GM12878 (cell line): Measurements from ENCODE around the gene GABBR2.

ENCODE experiments used
- EP300 ChIP-seq, 2 experiments: fragments of 150-350 bp in 1 of 2; IDR thresholded peaks; 2 replicates each; pipeline ENCODE4 v1.6.1; 2011 to 2012; ENCODE audit warnings: low read depth in 2 of 2, low read length in 2 of 2, borderline replicate concordance in 1 of 2, improper control_type of control experiment in 1 of 2, inconsistent platforms in 1 of 2; ENCODE audit not compliant: control insufficient read depth in 1 of 2
- HDAC6 ChIP-seq: fragments of 200-600 bp; sonication (generic); IDR thresholded peaks from one replicate; pipeline ENCODE4 v1.8.0; 2017; ENCODE audit warnings: antibody characterized with exemption; ENCODE audit not compliant: unreplicated experiment
- HDGF ChIP-seq: fragments of 450-650 bp; IDR thresholded peaks from 2 replicates; pipeline ENCODE4 v1.6.1; 2016; ENCODE audit warnings: antibody characterized with exemption
- NRF1 ChIP-seq: conservative IDR thresholded peaks from 2 replicates; pipeline ENCODE4 v1.6.1; 2011; ENCODE audit warnings: mild to moderate bottlenecking, low read depth, low read length, improper control_type of control experiment
- POLR2A ChIP-seq: IDR thresholded peaks from 2 replicates; pipeline ENCODE4 v1.6.1; 2011; ENCODE audit warnings: low read depth, mild to moderate bottlenecking, low read length
- RAD21 ChIP-seq: IDR thresholded peaks from 2 replicates; pipeline ENCODE4 v1.6.1; 2011; ENCODE audit warnings: mild to moderate bottlenecking, low read depth, low read length, moderate library complexity; ENCODE audit not compliant: insufficient read depth
- SIX5 ChIP-seq: IDR thresholded peaks from 2 replicates; pipeline ENCODE4 v1.6.1; 2011; ENCODE audit warnings: mild to moderate bottlenecking, low read depth, low read length, moderate library complexity; ENCODE audit not compliant: severe bottlenecking
- SKIL ChIP-seq: fragments of 450-650 bp; IDR thresholded peaks from 2 replicates; pipeline ENCODE4 v1.6.1; 2017; ENCODE audit warnings: mild to moderate bottlenecking, low read depth, inconsistent platforms; ENCODE audit not compliant: poor library complexity, severe bottlenecking
- TCF7 ChIP-seq: IDR thresholded peaks from 2 replicates; pipeline ENCODE4 v1.6.1; 2014; ENCODE audit warnings: antibody characterized with exemption, borderline replicate concordance

DNA sequence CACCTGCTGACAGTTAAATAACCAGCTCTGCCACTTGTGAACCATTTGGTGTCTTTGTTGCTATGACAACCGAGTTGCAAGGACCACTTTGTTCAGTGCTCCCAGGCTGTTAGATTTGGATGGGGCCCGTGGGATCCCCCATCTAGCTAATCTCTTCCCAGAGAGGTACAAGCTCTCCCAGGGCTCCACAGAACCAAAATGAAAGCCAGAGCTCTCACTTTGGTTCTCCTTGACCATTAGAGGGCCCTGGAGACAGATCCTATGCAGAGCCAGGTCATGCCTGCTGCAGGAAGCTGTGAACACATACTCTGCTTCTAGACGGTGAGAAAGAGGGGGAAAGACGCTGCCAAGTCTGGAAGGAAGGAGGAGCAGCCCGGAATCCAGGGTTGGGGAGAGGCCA, 224.6 kb downstream of the GABBR2 start:
- no peak for TF ChIP-seq TCF7
- TF ChIP-seq NRF1 = no peak
- no peak for TF ChIP-seq EP300 (IDR thresholded peaks at IDR 0.05; ENCODE audit: borderline replicate concordance in 1 of 2, control insufficient read depth in 1 of 2, low read depth in 2 of 2, low read length in 2 of 2)
- no peak for TF ChIP-seq RAD21
- no peak for TF ChIP-seq SKIL
- TF ChIP-seq SIX5 = no peak
- TF ChIP-seq POLR2A = no peak
- no peak for TF ChIP-seq HDAC6
- no peak for TF ChIP-seq HDGF
